NB4 (cell line): Measurements from ENCODE around the gene CDC42BPG.

Source experiments
- CTCF ChIP-seq: IDR thresholded peaks from one replicate; pipeline ENCODE4 v1.5.1; 2012; ENCODE audit warnings: low read depth, low read length
- MAX ChIP-seq: IDR thresholded peaks from 2 replicates; pipeline ENCODE4 v1.6.1; 2011; ENCODE audit warnings: low read depth, low read length
- MYC ChIP-seq: IDR thresholded peaks from 2 replicates; pipeline ENCODE4 v1.6.1; 2011; ENCODE audit warnings: low read depth, low read length
- POLR2A ChIP-seq: IDR thresholded peaks from 2 replicates; pipeline ENCODE4 v1.6.1; 2011; ENCODE audit warnings: mild to moderate bottlenecking; ENCODE audit not compliant: insufficient read length; ENCODE audit errors: extremely low read depth

GRCh38 chr11:64802370-64803157 lies 41.9 kb downstream of the CDC42BPG start:
- no peak for TF ChIP-seq CTCF
- no peak for TF ChIP-seq MYC
- TF ChIP-seq POLR2A, result no peak
- no peak for TF ChIP-seq MAX
